Gastrocnemius medialis (tissue), 4 donors: Measurements from ENCODE around the gene RWDD1. TPM values are rescaled to one million over a fixed set of nuclear protein-coding genes. Genes with fewer than 3 reads are reported as not detected.
A peak's percentile ranks its signal among the peaks of the same experiment; 100 is the strongest.

Source experiments
- ATAC-seq, 2 donors: fragments of 150-250 bp; one replicate each; pipeline ENCODE4 v1.9.1; 2016
- DNase-seq, 2 donors: peaks; one replicate each; pipeline ENCODE4 v3.0.0-alpha.2; 2019
- H3K27ac ChIP-seq, 4 donors: fragments of 200-600 bp; sonication (generic); 1 replicate in 1 of 4; 2 replicates in 3 of 4; pipeline ENCODE4 v1.5.1; 2016 to 2018; ENCODE audit warnings: mild to moderate bottlenecking in 2 of 4, moderate library complexity in 1 of 4
- H3K27me3 ChIP-seq, 3 donors: fragments of 200-600 bp; sonication (generic) in 2 of 3; 1 replicate in 1 of 3; 2 replicates in 2 of 3; pipeline versions ENCODE4 v1.5.1 to v1.6.0; 2016 to 2019; ENCODE audit warnings: mild to moderate bottlenecking in 1 of 3, moderate library complexity in 1 of 3
- H3K36me3 ChIP-seq, 2 donors: fragments of 200-600 bp; sonication (generic) in 1 of 2; one replicate each; pipeline ENCODE4 v1.5.1; 2017 to 2018
- H3K4me1 ChIP-seq, 2 donors: fragments of 200-600 bp; sonication (generic) in 1 of 2; one replicate each; pipeline ENCODE4 v1.5.1; 2016 to 2017; ENCODE audit warnings: mild to moderate bottlenecking in 2 of 2
- H3K4me3 ChIP-seq, 4 donors: fragments of 200-600 bp; sonication (generic) in 3 of 4; 1 replicate in 1 of 4; 2 replicates in 3 of 4; pipeline ENCODE4 v1.5.1; 2016 to 2019; ENCODE audit warnings: mild to moderate bottlenecking in 2 of 4
- H3K9me3 ChIP-seq, 3 donors: fragments of 200-600 bp; sonication (generic) in 2 of 3; 1 replicate in 1 of 3; 2 replicates in 2 of 3; pipeline ENCODE4 v1.5.1; 2016 to 2019
- CTCF ChIP-seq, 5 experiments: fragments of 450-650 bp in 3 of 5; fragments of 200-600 bp in 2 of 5; sonication (generic) in 2 of 5; IDR thresholded peaks in 4 of 5; conservative IDR thresholded peaks in 1 of 5; 1 replicate in 4 of 5; 2 replicates in 1 of 5; pipeline ENCODE4 v1.5.1; 2016 to 2019; ENCODE audit warnings: antibody characterized with exemption in 5 of 5, mild to moderate bottlenecking in 3 of 5, moderate library complexity in 3 of 5
- POLR2A ChIP-seq, 2 donors: fragments of 450-650 bp; IDR thresholded peaks; one replicate each; pipeline ENCODE4 v1.6.1; 2017; ENCODE audit warnings: antibody characterized with exemption in 2 of 2, mild to moderate bottlenecking in 2 of 2, moderate library complexity in 2 of 2
- in situ Hi-C, 4 donors: fragments of 200-750 bp; cut with MboI; loops; one replicate each; pipeline versions ENCODE4 v1.15.0 to v1.8.0; 2017; ENCODE audit warnings: low sequenced_read_pairs in 4 of 4
- intact Hi-C: fragments of 100-400 bp; cut with DNase I; formaldehyde crosslinking; loops from one replicate; pipeline ENCODE4 v1.15.1; 2023; ENCODE audit warnings: low total_unique reads
- total RNA-seq, 4 donors: library from RNA; depleted of rRNA; stranded (reverse); fragments of >200 nt; gene quantifications; one replicate each; pipeline versions ENCODE4 v1.1.0 to v1.2.3, GENCODE V29; 2016

RWDD1 gene
- total RNA-seq, 4 donors from 2014 or later: 42.1 to 63.8 (median 51.2) TPM

GRCh38 chr6:116528780-116529179 lies 42.5 kb upstream of the RWDD1 start:
- ATAC-seq: no peak
- Histone ChIP-seq H3K4me1 (no peaks in the 10 kb centered on the region), H3K27me3 (no peaks in the 10 kb centered on the region), H3K9me3 (no peaks in the 10 kb centered on the region), H3K36me3 (no peaks in the 10 kb centered on the region), H3K27ac (no peak overlapping the region), H3K4me3 (no peak overlapping the region)
- no peak for TF ChIP-seq CTCF (IDR thresholded peaks at IDR 0.05 in 4 of 5, conservative IDR thresholded peaks at IDR 0.05 in 1 of 5)
- TF ChIP-seq POLR2A (IDR thresholded peaks at IDR 0.05): no peak
- intact Hi-C loops: no loop called here
- in situ Hi-C loops: loop anchor here in 2 of 4 donors (5.0 to 25.0 kb wide), 2 partner anchors 236 to 241 kb away; partner anchors contain the start of gene TSPYL1 (in 1 of the 2)
- no peak for DNase-seq

- H3K27me3 ChIP-seq: no peaks in the 10 kb centered on the region
- H3K27ac ChIP-seq: no peak overlapping the region
- no peaks in the 10 kb centered on the region for H3K9me3 ChIP-seq
- H3K4me1 ChIP-seq: no peaks in the 10 kb centered on the region
- TF ChIP-seq CTCF (IDR thresholded peaks at IDR 0.05 in 4 of 5, conservative IDR thresholded peaks at IDR 0.05 in 1 of 5): no peak
- TF ChIP-seq POLR2A (IDR thresholded peaks at IDR 0.05): no peak
- intact Hi-C loops: loop anchor here (5.0 to 10.0 kb wide), 2 partner anchors 115 to 157 kb away; partner anchors contain the start of gene DSE
- DNase-seq (no peak), ATAC-seq (no peak)
- no peaks in the 10 kb centered on the region for H3K36me3 ChIP-seq
- H3K4me3 ChIP-seq: no peak overlapping the region
- in situ Hi-C loops: loop anchor here (5.0 to 25.0 kb wide), 4 partner anchors 237 to 262 kb away; partner anchors contain the start of gene TSPYL1 (in 3 of the 4)
Measured at GRCh38 chr6:116529466-116530290, 41.6 kb upstream of the RWDD1 start.

DNA sequence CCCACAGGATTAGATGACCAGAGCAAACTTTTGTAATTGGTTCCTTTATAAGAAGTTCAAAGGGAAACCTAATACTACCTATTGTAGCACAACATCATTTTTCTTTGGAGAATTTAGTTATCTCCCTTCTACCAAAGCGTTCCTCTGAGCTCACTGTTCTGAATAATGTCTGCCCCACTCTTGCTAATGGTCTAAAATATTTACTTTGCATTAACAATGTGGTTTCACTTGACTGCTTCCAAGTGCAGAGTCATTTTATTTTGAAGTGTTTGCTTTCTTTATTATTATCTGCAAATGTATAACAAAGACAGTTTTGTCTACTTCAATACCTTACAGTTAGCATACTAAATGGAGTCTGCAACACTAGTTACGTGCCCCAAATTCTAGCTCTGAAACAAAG lies 40.9 kb upstream of the RWDD1 start:
- Histone ChIP-seq H3K4me3 (no peak overlapping the region), H3K4me1 (no peaks in the 10 kb centered on the region), H3K27ac (no peak overlapping the region), H3K27me3 (no peaks in the 10 kb centered on the region), H3K36me3 (no peaks in the 10 kb centered on the region), H3K9me3 (no peaks in the 10 kb centered on the region)
- TF ChIP-seq CTCF (IDR thresholded peaks at IDR 0.05 in 4 of 5, conservative IDR thresholded peaks at IDR 0.05 in 1 of 5) (no peak), POLR2A (IDR thresholded peaks at IDR 0.05) (no peak)
- DNase-seq: no peak
- in situ Hi-C loops: loop anchor here (5.0 to 25.0 kb wide), 3 partner anchors 243 to 263 kb away; partner anchors contain the start of gene TSPYL1 (in 3 of the 4)
- intact Hi-C loops: loop anchor here (5.0 to 10.0 kb wide), 2 partner anchors 114 to 158 kb away; partner anchors contain the start of gene DSE
- ATAC-seq: no peak

DNA sequence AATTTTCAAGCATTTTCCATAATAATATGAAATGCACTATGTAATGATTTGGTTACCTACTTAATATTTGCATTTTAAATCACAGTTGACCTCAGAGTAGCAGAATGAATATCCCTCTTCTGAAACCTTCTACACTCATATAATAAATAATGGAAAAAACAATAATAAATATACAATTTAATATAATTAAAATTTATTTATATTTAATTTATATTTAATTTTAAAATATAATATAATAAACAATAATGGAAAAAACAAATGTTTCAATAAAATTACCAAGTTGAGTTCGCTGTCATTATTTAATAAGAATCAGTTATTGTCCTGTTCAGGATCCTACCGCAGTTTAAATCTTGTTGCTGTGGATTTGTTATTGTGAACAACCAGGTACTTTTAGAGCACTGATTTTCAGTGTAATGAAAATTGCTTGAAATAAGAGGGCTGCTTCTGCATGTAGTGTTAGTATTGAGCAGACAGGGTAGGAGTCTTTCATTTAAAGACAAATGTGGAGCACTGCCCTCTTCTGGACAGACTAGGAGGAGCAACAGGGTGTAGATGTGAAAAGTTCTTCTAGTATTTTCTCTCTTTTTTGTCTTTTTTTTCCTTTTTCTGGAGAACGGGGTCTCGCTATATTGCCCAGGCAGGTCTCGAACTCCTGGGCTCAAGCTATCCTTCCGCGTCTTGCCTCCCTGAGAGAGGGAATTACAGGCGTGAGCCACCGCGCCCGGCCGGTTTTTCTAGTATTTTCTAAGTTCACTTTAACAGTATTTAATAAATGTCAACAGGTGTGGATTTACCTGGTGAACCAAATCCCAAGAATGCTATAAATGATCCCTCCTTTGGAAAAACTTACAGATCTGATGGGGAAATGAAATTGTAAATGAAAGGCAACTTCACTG lies 39.4 kb upstream of the RWDD1 start:
- intact Hi-C loops (loop anchor here (1.0 to 10.0 kb wide), 3 partner anchors 113 to 245 kb away; partner anchors contain the start of gene DSE), in situ Hi-C loops (loop anchor here (5.0 to 25.0 kb wide), 3 partner anchors 245 to 265 kb away; partner anchors contain the start of gene TSPYL1 (in 3 of the 4))
- DNase-seq (peak; percentile 4 to 25), ATAC-seq (peak; percentile 82 to 89)
- no peak overlapping the region for H3K4me3 ChIP-seq
- no peaks in the 10 kb centered on the region for H3K36me3 ChIP-seq
- peaks cover 0 to 8% of the 10 kb centered on the region in 2 donors for H3K4me1 ChIP-seq
- no peak overlapping the region for H3K27ac ChIP-seq
- H3K27me3 ChIP-seq: no peaks in the 10 kb centered on the region
- peak; percentile 70 to 86 (median 73) for TF ChIP-seq CTCF (IDR thresholded peaks at IDR 0.05 in 4 of 5, conservative IDR thresholded peaks at IDR 0.05 in 1 of 5)
- TF ChIP-seq POLR2A (IDR thresholded peaks at IDR 0.05): no peak
- H3K9me3 ChIP-seq: no peaks in the 10 kb centered on the region
